ENCODE results near the gene DPP7. TPM values are rescaled to one million over a fixed set of nuclear protein-coding genes. Genes with fewer than 3 reads are reported as not detected.
A peak's percentile ranks its signal among the peaks of the same experiment; 100 is the strongest.

DPP7 gene
- total and polyA plus RNA-seq, 9 of the 15 experiments (the other 6 are each of a cell fraction or from before 2014, with no cell fraction given) = 0.99 to 365 (median 132) TPM

GRCh38 chr9:137114613-137115393 lies at the start of gene DPP7 (continued):
- TF ChIP-seq E2F1 (CRISPR knock-in tag; IDR thresholded peaks at IDR 0.05) = no peak
- TF ChIP-seq USF2 (CRISPR knock-in tag; IDR thresholded peaks at IDR 0.05) = peak; percentile 91
- TF ChIP-seq ZFX (CRISPR knock-in tag; IDR thresholded peaks at IDR 0.05) = peak; percentile 48; the same call in 1 of the 2 replicates
- no peak for TF ChIP-seq HDAC2 (IDR thresholded peaks at IDR 0.05)
- TF ChIP-seq HMBOX1 (IDR thresholded peaks at IDR 0.05) = no peak
- no peak for TF ChIP-seq JUNB (CRISPR knock-in tag; conservative IDR thresholded peaks at IDR 0.05)
- TF ChIP-seq PRDM10 (IDR thresholded peaks at IDR 0.05; ENCODE audit: partially characterized antibody) = no peak
- peak; percentile 65 for TF ChIP-seq BHLHE40 (IDR thresholded peaks at IDR 0.05; ENCODE audit: low read length)
- no peak for TF ChIP-seq XRCC5 (IDR thresholded peaks at IDR 0.05; ENCODE audit: low read depth, low read length)
- TF ChIP-seq CREB3 (tag; conservative IDR thresholded peaks at IDR 0.05; ENCODE audit: low read depth) = no peak
- no peak for TF ChIP-seq BACH1 (tag; IDR thresholded peaks at IDR 0.05)
- TF ChIP-seq JUN (IDR thresholded peaks at IDR 0.05; ENCODE audit: borderline replicate concordance, low read depth, low read length) = peak; percentile 27; the same call in 1 of the 2 replicates
- TF ChIP-seq JUN (CRISPR knock-in tag; IDR thresholded peaks at IDR 0.05; ENCODE audit: borderline replicate concordance) = peak; percentile 52; the same call in 1 of the 2 replicates
- TF ChIP-seq KLF1 (tag; IDR thresholded peaks at IDR 0.05) = 0 out of 2 replicates have a peak, but pooled peaks have one; percentile 26
- TF ChIP-seq PYGO2 (tag; IDR thresholded peaks at IDR 0.05) = no peak
- TF ChIP-seq PHF8 (IDR thresholded peaks at IDR 0.05; ENCODE audit: borderline replicate concordance, low read length) = peak; percentile 55; the same call in 1 of the 2 replicates
- TF ChIP-seq ZNF217 (CRISPR knock-in tag; IDR thresholded peaks at IDR 0.05) = no peak
- TF ChIP-seq FOXJ3 (CRISPR knock-in tag; IDR thresholded peaks at IDR 0.05) = no peak
- no peak for TF ChIP-seq TBL1XR1 (IDR thresholded peaks at IDR 0.05; ENCODE audit: low read length in 2 of 2)
- TF ChIP-seq RBFOX2 (IDR thresholded peaks at IDR 0.05; ENCODE audit: low read depth, low read length) = peak; percentile 72

Measured in K562 (cell line).